Activated naive CD8-positive, alpha-beta T cell treated with anti-CD3 and anti-CD28 coated beads, Interleukin-2, amount 50 U/mL, for 16 hours (primary cell): ENCODE results near the gene NGB.

Experiments
- DNase-seq: peaks from one replicate; pipeline ENCODE4 v3.0.0-alpha.2; 2020; ENCODE audit warnings: low read depth, low spot score

NGB gene

GRCh38 chr14:77236814-77237213 is 34.2 kb downstream of the NGB start:
- no peak for DNase-seq

- no peak for DNase-seq
Measured at GRCh38 chr14:77231721-77232120, 39.3 kb downstream of the NGB start.

GRCh38 chr14:77230914-77231313 is 40.1 kb downstream of the NGB start:
- no peak for DNase-seq

GRCh38 chr14:77228056-77228455 is 43.0 kb downstream of the NGB start:
- DNase-seq, result no peak

- DNase-seq, result no peak
Measured at GRCh38 chr14:77225892-77226557, 45.0 kb downstream of the NGB start.

- DNase-seq, result no peak
Measured at GRCh38 chr14:77225254-77225653, 45.8 kb downstream of the NGB start.

GRCh38 chr14:77224212-77224611 is 46.8 kb downstream of the NGB start:
- no peak for DNase-seq

- DNase-seq, result no peak
Measured at GRCh38 chr14:77222546-77223225, 48.3 kb downstream of the NGB start.

GRCh38 chr14:77221241-77221871 is 49.6 kb downstream of the NGB start:
- DNase-seq, result no peak

GRCh38 chr14:77220246-77221017 is 50.6 kb downstream of the NGB start:
- no peak for DNase-seq

- no peak for DNase-seq
Measured at GRCh38 chr14:77219591-77219990, 51.4 kb downstream of the NGB start.

- DNase-seq, result no peak
Measured at GRCh38 chr14:77217551-77217950, 53.5 kb downstream of the NGB start.
